Esophagus muscularis mucosa (tissue), 4 donors: ENCODE measurements around the gene SREBF2.

Experiments
- CTCF ChIP-seq, 3 experiments: fragments of 200-600 bp in 2 of 3; fragments of 450-650 bp in 1 of 3; sonication (generic) in 2 of 3; IDR thresholded peaks; one replicate each; pipeline ENCODE4 v1.5.1; 2017 to 2019; ENCODE audit warnings: antibody characterized with exemption in 3 of 3, mild to moderate bottlenecking in 2 of 3, moderate library complexity in 1 of 3
- EP300 ChIP-seq: sonication (generic); formaldehyde crosslinking; IDR thresholded peaks from one replicate; pipeline ENCODE4 v1.6.1; 2017; ENCODE audit warnings: antibody characterized with exemption
- POLR2AphosphoS5 ChIP-seq, 2 donors: sonication (generic); formaldehyde crosslinking; IDR thresholded peaks; one replicate each; pipeline ENCODE4 v1.6.1; 2017; ENCODE audit warnings: antibody characterized with exemption in 2 of 2

GRCh38 chr22:41906822-41907221, 73.9 kb downstream of the SREBF2 start:
- TF ChIP-seq POLR2AphosphoS5 (IDR thresholded peaks at IDR 0.05) (no peak), EP300 (no peak), CTCF (IDR thresholded peaks at IDR 0.05) (no peak)
